Mucosa of rectum (tissue), 2 donors: ENCODE data around the gene ZFAND3.

Experiments
- H3K27ac ChIP-seq, 2 donors: one replicate each; pipeline ENCODE4 v1.7.0; 2013; ENCODE audit warnings: inconsistent platforms in 2 of 2, low read depth in 2 of 2, low read length in 2 of 2
- H3K27me3 ChIP-seq, 2 donors: one replicate each; pipeline ENCODE4 v1.7.0; 2013; ENCODE audit warnings: low read length in 2 of 2; ENCODE audit not compliant: control insufficient read depth in 2 of 2, insufficient read depth in 2 of 2
- H3K36me3 ChIP-seq, 2 donors: one replicate each; pipeline ENCODE4 v1.7.0; 2013; ENCODE audit warnings: low read length in 2 of 2; ENCODE audit not compliant: control insufficient read depth in 2 of 2, insufficient read depth in 2 of 2
- H3K4me1 ChIP-seq, 2 donors: one replicate each; pipeline ENCODE4 v1.7.0; 2013; ENCODE audit warnings: low read length in 2 of 2, mild to moderate bottlenecking in 1 of 2; ENCODE audit not compliant: control insufficient read depth in 2 of 2, insufficient read depth in 2 of 2
- H3K4me3 ChIP-seq, 2 donors: one replicate each; pipeline ENCODE4 v1.7.0; 2013; ENCODE audit warnings: low read length in 2 of 2
- H3K9ac ChIP-seq, 2 donors: one replicate each; pipeline ENCODE4 v1.7.0; 2013; ENCODE audit warnings: low read length in 2 of 2, low read depth in 1 of 2, mild to moderate bottlenecking in 1 of 2
- H3K9me3 ChIP-seq, 2 donors: one replicate each; pipeline ENCODE4 v1.7.0; 2013; ENCODE audit warnings: low read length in 2 of 2; ENCODE audit not compliant: control insufficient read depth in 2 of 2
- donor health status: healthy.
- donor health status: Normal muscosa, but diverticular disease.

Gene ZFAND3

GRCh38 chr6:37862430-37862829, 42.9 kb downstream of the ZFAND3 start:
- H3K9me3 ChIP-seq = no peaks in the 10 kb centered on the region
- H3K9ac ChIP-seq = no peak overlapping the region
- H3K27me3 ChIP-seq = no peaks in the 10 kb centered on the region
- H3K4me3 ChIP-seq = no peak overlapping the region
- H3K27ac ChIP-seq = no peak overlapping the region
- no peaks in the 10 kb centered on the region for H3K4me1 ChIP-seq
- H3K36me3 ChIP-seq = peaks cover 0 to 3% of the 10 kb centered on the region in 2 donors

GRCh38 chr6:37862992-37863391, 43.5 kb downstream of the ZFAND3 start:
- Histone ChIP-seq H3K27me3 (no peaks in the 10 kb centered on the region), H3K27ac (no peak overlapping the region), H3K4me3 (no peak overlapping the region), H3K4me1 (no peaks in the 10 kb centered on the region), H3K9ac (no peak overlapping the region), H3K36me3 (peaks cover 0 to 3% of the 10 kb centered on the region in 2 donors), H3K9me3 (no peaks in the 10 kb centered on the region)

- Histone ChIP-seq H3K4me3 (no peak overlapping the region), H3K9ac (no peak overlapping the region), H3K36me3 (peaks cover 0 to 3% of the 10 kb centered on the region in 2 donors), H3K27ac (no peak overlapping the region), H3K4me1 (no peaks in the 10 kb centered on the region), H3K9me3 (no peaks in the 10 kb centered on the region), H3K27me3 (no peaks in the 10 kb centered on the region)
Measured at GRCh38 chr6:37864250-37864649, 44.7 kb downstream of the ZFAND3 start.

- no peak overlapping the region for H3K27ac ChIP-seq
- H3K36me3 ChIP-seq = peaks cover 0 to 3% of the 10 kb centered on the region in 2 donors
- H3K4me1 ChIP-seq = no peaks in the 10 kb centered on the region
Measured at GRCh38 chr6:37865504-37865903, 46.0 kb downstream of the ZFAND3 start.

GRCh38 chr6:37866590-37867507, 47.3 kb downstream of the ZFAND3 start:
- H3K36me3 ChIP-seq = peaks cover 0 to 3% of the 10 kb centered on the region in 2 donors
- H3K9me3 ChIP-seq = no peaks in the 10 kb centered on the region
- no peaks in the 10 kb centered on the region for H3K27me3 ChIP-seq
- H3K4me3 ChIP-seq = no peak overlapping the region
- no peak overlapping the region for H3K27ac ChIP-seq
- H3K9ac ChIP-seq = no peak overlapping the region
- H3K4me1 ChIP-seq = no peaks in the 10 kb centered on the region

More at GRCh38 chr6:37865504-37865903, 46.0 kb downstream of the ZFAND3 start:
- no peak overlapping the region for H3K9ac ChIP-seq
- no peaks in the 10 kb centered on the region for H3K9me3 ChIP-seq
- no peaks in the 10 kb centered on the region for H3K27me3 ChIP-seq
- H3K4me3 ChIP-seq = no peak overlapping the region

GRCh38 chr6:37867756-37868446, 48.4 kb downstream of the ZFAND3 start:
- Histone ChIP-seq H3K36me3 (peaks cover 0 to 2% of the 10 kb centered on the region in 2 donors), H3K9me3 (no peaks in the 10 kb centered on the region), H3K9ac (no peak overlapping the region), H3K4me3 (no peak overlapping the region), H3K4me1 (no peaks in the 10 kb centered on the region), H3K27me3 (no peaks in the 10 kb centered on the region), H3K27ac (no peak overlapping the region)

- no peaks in the 10 kb centered on the region for H3K9me3 ChIP-seq
- no peak overlapping the region for H3K9ac ChIP-seq
- no peak overlapping the region for H3K27ac ChIP-seq
- H3K27me3 ChIP-seq = no peaks in the 10 kb centered on the region
- H3K36me3 ChIP-seq = no peaks in the 10 kb centered on the region
- H3K4me1 ChIP-seq = no peaks in the 10 kb centered on the region
- H3K4me3 ChIP-seq = no peak overlapping the region
Measured at GRCh38 chr6:37868447-37868825, 48.9 kb downstream of the ZFAND3 start.

GRCh38 chr6:37871616-37872372, 52.3 kb downstream of the ZFAND3 start:
- Histone ChIP-seq H3K27me3 (no peaks in the 10 kb centered on the region), H3K9ac (no peak overlapping the region), H3K9me3 (no peaks in the 10 kb centered on the region), H3K27ac (no peak overlapping the region), H3K36me3 (no peaks in the 10 kb centered on the region), H3K4me3 (no peak overlapping the region), H3K4me1 (no peaks in the 10 kb centered on the region)

- H3K27ac ChIP-seq = no peak overlapping the region
- no peaks in the 10 kb centered on the region for H3K36me3 ChIP-seq
- no peak overlapping the region for H3K9ac ChIP-seq
- H3K4me1 ChIP-seq = no peaks in the 10 kb centered on the region
- no peaks in the 10 kb centered on the region for H3K9me3 ChIP-seq
- H3K27me3 ChIP-seq = no peaks in the 10 kb centered on the region
- no peak overlapping the region for H3K4me3 ChIP-seq
Measured at GRCh38 chr6:37872373-37872745, 52.8 kb downstream of the ZFAND3 start.

- Histone ChIP-seq H3K36me3 (no peaks in the 10 kb centered on the region), H3K27me3 (no peaks in the 10 kb centered on the region), H3K27ac (no peak overlapping the region), H3K9ac (no peak overlapping the region), H3K9me3 (no peaks in the 10 kb centered on the region), H3K4me1 (peaks cover 0 to 4% of the 10 kb centered on the region in 2 donors), H3K4me3 (no peak overlapping the region)
Measured at GRCh38 chr6:37874726-37875125, 55.2 kb downstream of the ZFAND3 start.
